Chondrocyte (in vitro differentiated cells): ENCODE data around the gene PRXL2B. TPM values are rescaled to one million over a fixed set of nuclear protein-coding genes. Genes with fewer than 3 reads are reported as not detected.

Experiments
- DNase-seq: peaks from one replicate; pipeline ENCODE4 v3.0.0; 2021; ENCODE audit warnings: mixed read lengths, low spot score
- H3K27ac Mint-ChIP-seq: one replicate; pipeline ENCODE4 v1.8.0; 2021; ENCODE audit warnings: mild to moderate bottlenecking, moderate library complexity, mixed read lengths; ENCODE audit not compliant: unreplicated experiment
- H3K27me3 Mint-ChIP-seq: 2 replicates; pipeline ENCODE4 v1.8.0; 2021; ENCODE audit warnings: low read depth, mixed read lengths
- H3K36me3 Mint-ChIP-seq: 2 replicates; pipeline ENCODE4 v1.8.0; 2021; ENCODE audit warnings: low read depth, mixed read lengths
- H3K4me1 Mint-ChIP-seq: 2 replicates; pipeline ENCODE4 v1.8.0; 2021; ENCODE audit warnings: low read depth, mild to moderate bottlenecking, mixed read lengths
- H3K4me3 Mint-ChIP-seq: one replicate; pipeline ENCODE4 v1.8.0; 2021; ENCODE audit warnings: mild to moderate bottlenecking, moderate library complexity, mixed read lengths; ENCODE audit not compliant: unreplicated experiment
- H3K9me3 Mint-ChIP-seq: 2 replicates; pipeline ENCODE4 v1.8.0; 2021; ENCODE audit warnings: low read depth, mixed read lengths
- total RNA-seq: library from RNA; stranded (reverse); gene quantifications from 3 replicates; pipeline ENCODE4 v1.2.1, GENCODE V29; 2021
- TF ChIP-seq, protein P1 (sequence below): fragments of 200-600 bp; sonication (generic); IDR thresholded peaks from 2 replicates; pipeline ENCODE4 v1.5.0; 2021; ENCODE audit warnings: antibody characterized with exemption, mild to moderate bottlenecking, moderate library complexity

The PRXL2B gene
- total RNA-seq, 1 donor from 2014 or later: 25.6 TPM

DNA sequence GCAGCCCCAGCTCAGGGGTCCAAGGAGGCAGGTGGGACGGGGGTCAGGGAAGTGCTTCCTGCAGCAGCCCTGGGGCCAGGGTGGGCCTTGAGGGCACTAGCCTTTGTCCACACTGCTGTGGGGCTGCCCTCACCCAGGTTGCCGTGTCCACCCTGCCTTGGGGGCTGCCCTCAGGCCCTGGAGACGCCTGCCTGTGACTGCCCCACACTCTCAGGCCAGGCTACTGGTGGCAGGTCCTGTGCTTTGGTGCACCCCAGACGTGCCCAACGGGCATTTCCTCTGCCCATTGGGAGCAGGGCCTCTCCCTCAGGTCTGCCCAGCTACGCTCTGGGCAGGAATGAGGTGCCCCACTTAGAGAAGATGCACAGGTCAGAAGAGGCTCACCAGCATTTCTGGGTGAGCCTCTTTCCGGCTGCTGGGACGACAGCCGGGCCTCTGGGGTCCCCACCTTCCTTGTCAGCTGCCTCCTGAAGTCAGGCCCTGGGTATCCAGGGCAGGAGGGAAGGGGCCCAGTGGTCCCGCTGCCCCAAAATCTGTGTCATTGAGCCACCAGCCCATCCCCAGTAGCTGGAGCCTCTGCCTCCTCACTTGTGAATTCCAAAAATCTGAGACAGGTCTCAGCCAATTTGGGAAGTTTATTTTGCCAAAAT is 48.9 kb downstream of the PRXL2B start:
- TF ChIP-seq, protein P1, sequence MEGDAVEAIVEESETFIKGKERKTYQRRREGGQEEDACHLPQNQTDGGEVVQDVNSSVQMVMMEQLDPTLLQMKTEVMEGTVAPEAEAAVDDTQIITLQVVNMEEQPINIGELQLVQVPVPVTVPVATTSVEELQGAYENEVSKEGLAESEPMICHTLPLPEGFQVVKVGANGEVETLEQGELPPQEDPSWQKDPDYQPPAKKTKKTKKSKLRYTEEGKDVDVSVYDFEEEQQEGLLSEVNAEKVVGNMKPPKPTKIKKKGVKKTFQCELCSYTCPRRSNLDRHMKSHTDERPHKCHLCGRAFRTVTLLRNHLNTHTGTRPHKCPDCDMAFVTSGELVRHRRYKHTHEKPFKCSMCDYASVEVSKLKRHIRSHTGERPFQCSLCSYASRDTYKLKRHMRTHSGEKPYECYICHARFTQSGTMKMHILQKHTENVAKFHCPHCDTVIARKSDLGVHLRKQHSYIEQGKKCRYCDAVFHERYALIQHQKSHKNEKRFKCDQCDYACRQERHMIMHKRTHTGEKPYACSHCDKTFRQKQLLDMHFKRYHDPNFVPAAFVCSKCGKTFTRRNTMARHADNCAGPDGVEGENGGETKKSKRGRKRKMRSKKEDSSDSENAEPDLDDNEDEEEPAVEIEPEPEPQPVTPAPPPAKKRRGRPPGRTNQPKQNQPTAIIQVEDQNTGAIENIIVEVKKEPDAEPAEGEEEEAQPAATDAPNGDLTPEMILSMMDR: no peak
- Mint-ChIP-seq H3K36me3 (no peaks in the 10 kb centered on the region), H3K27me3 (peaks cover 15% of the 10 kb centered on the region), H3K27ac (no peak overlapping the region), H3K9me3 (no peaks in the 10 kb centered on the region), H3K4me1 (no peaks in the 10 kb centered on the region), H3K4me3 (no peak overlapping the region)
- DNase-seq: no peak

- no peak overlapping the region for H3K27ac Mint-ChIP-seq
- no peak for DNase-seq
- no peaks in the 10 kb centered on the region for H3K4me1 Mint-ChIP-seq
- no peaks in the 10 kb centered on the region for H3K9me3 Mint-ChIP-seq
- TF ChIP-seq, protein P1: no peak
- H3K36me3 Mint-ChIP-seq: no peaks in the 10 kb centered on the region
- H3K27me3 Mint-ChIP-seq: peaks cover 6% of the 10 kb centered on the region
- H3K4me3 Mint-ChIP-seq: no peak overlapping the region
These were observed 50.2 kb downstream of the PRXL2B start for GRCh38 chr1:2636733-2637132.

DNA sequence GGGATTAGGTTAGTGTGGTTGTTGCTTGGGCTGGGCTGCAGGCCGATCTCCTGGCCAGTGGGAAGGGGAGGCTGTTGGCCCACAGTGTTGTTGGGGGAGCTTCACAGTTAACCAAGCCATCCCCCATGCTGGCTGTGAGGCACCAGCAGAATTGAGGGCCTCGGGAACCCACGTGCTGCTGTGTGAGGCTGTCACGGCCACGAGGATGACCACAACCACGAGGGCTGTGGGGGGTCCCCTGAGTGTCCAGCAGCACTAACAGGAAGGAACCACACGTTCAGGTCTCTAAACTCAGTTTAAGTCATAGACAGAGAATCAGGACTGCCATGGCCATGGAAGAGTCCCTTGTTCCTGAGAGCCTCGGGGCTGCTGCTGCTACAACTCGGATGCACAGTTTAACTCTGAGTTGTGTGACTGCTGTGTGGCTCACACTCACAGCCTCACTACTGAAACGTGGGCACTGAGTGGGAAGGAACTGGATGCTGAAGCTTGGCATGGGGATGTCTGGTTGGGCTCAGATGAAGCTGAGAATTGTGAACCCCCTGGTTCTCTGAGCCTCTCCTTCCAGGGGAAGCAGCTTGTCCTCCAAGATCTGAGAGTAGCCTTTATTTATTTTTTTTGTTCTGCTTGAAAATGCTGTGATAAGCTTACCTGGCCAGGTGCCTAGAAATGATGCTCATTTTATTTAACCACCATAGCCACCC is 51.0 kb downstream of the PRXL2B start:
- Mint-ChIP-seq H3K4me3 (no peak overlapping the region), H3K27me3 (peaks cover 2% of the 10 kb centered on the region), H3K27ac (no peak overlapping the region), H3K9me3 (no peaks in the 10 kb centered on the region), H3K4me1 (peaks cover 6% of the 10 kb centered on the region), H3K36me3 (no peaks in the 10 kb centered on the region)
- DNase-seq: no peak
- TF ChIP-seq, protein P1: no peak

- TF ChIP-seq, protein P1: no peak
- H3K27me3 Mint-ChIP-seq: no peaks in the 10 kb centered on the region
- H3K4me3 Mint-ChIP-seq: no peak overlapping the region
- H3K4me1 Mint-ChIP-seq: peaks cover 8% of the 10 kb centered on the region
- H3K27ac Mint-ChIP-seq: no peak overlapping the region
- DNase-seq: no peak
- no peaks in the 10 kb centered on the region for H3K9me3 Mint-ChIP-seq
- H3K36me3 Mint-ChIP-seq: no peaks in the 10 kb centered on the region
These were observed 52.0 kb downstream of the PRXL2B start for GRCh38 chr1:2638466-2639115.

- Mint-ChIP-seq H3K27ac (no peak overlapping the region), H3K9me3 (no peaks in the 10 kb centered on the region), H3K4me3 (no peak overlapping the region), H3K36me3 (no peaks in the 10 kb centered on the region), H3K4me1 (peaks cover 9% of the 10 kb centered on the region), H3K27me3 (no peaks in the 10 kb centered on the region)
- TF ChIP-seq, protein P1: no peak
- no peak for DNase-seq
These were observed 52.6 kb downstream of the PRXL2B start for GRCh38 chr1:2639203-2639602.
